IPS DF 6.9 (cell line): ENCODE data around the gene BABAM1.

Experiments used
- DNase-seq: peaks from one replicate; pipeline ENCODE4 v3.0.0-alpha.2; 2013; ENCODE audit warnings: low read depth, low spot score
- H3K27ac ChIP-seq: one replicate; pipeline ENCODE4 v1.5.1; 2013; ENCODE audit warnings: low read length, control low read depth
- H3K27me3 ChIP-seq: 2 replicates; pipeline ENCODE4 v1.6.1; 2013; ENCODE audit warnings: mild to moderate bottlenecking, low read length; ENCODE audit not compliant: control insufficient read depth, insufficient read depth
- H3K36me3 ChIP-seq: 2 replicates; pipeline ENCODE4 v1.6.1; 2013; ENCODE audit warnings: low read length; ENCODE audit not compliant: control insufficient read depth, insufficient read depth
- H3K4me1 ChIP-seq: 2 replicates; pipeline ENCODE4 v1.6.1; 2013; ENCODE audit warnings: low read length; ENCODE audit not compliant: control insufficient read depth, insufficient read depth
- H3K4me3 ChIP-seq: 2 replicates; pipeline ENCODE4 v1.5.1; 2013; ENCODE audit warnings: mild to moderate bottlenecking, low read length
- H3K9me3 ChIP-seq: 2 replicates; pipeline ENCODE4 v1.6.1; 2013; ENCODE audit warnings: low read length, inconsistent platforms; ENCODE audit not compliant: control insufficient read depth, insufficient read depth
- WGBS: extraction: QIAGEN DNeasy Blood & Tissue Kit; methylation state at CpG from one replicate; pipeline ENCODE4 v1.1.7; 2013; ENCODE audit warnings: mixed read lengths, missing lambda C conversion rate; ENCODE audit not compliant: insufficient read length, insufficient coverage; 5-methylcytosine and 5-hydroxymethylcytosine counted together

The BABAM1 gene

DNA sequence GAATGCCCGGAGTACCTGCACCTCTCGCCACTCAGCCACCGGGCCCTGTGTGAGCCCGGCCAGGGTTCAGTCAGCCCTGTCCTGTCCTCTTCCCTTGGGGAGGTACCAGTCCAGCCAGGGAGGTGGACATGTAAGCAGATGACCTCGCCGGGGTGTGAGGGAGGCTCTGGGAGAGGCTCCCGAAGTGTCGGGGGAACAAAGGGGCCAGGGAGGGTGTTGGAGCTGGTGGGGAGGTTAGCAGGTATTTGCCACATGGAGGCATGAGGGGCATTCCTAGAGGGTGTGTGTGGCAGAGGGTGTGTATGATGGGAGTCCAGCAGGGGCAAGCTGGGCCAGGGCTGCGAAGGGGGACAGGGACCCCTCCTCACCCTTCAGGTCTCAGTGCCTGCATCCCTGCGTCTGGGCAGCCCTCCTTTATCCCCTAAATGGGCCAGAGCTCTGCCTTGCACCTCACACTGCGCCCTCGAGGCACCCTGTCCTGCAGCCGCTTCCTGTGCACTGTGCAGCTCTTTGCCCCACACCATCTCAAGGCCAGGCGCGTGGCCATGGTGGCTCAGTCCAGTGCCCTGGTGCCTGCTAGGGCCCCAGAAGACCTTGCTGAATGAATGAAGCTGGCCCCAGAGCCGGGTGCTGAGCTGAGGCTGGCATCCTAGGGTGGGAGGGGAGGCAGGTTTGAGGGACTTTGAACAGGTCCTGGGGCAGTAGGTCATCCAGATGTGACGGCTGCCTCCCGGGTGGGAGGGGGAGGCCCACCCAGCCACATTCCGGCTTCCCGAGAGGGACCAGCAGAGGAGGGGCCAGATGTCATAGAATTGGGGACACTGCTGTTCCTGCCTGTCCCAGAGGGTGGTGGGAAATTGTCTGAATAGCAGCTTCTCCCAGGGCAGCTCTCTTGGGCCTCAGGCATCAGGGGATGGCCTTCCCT is 45.2 kb downstream of the BABAM1 start:
- H3K27me3 ChIP-seq, result no peaks in the 10 kb centered on the region
- H3K36me3 ChIP-seq, result peaks cover 17% of the 10 kb centered on the region
- H3K4me3 ChIP-seq, result no peak overlapping the region
- no peak for DNase-seq
- WGBS, result no CpG with 5 or more reads among the region's 20 CpGs
- no peak overlapping the region for H3K27ac ChIP-seq
- H3K9me3 ChIP-seq, result no peaks in the 10 kb centered on the region
- peaks cover 2% of the 10 kb centered on the region for H3K4me1 ChIP-seq

DNA sequence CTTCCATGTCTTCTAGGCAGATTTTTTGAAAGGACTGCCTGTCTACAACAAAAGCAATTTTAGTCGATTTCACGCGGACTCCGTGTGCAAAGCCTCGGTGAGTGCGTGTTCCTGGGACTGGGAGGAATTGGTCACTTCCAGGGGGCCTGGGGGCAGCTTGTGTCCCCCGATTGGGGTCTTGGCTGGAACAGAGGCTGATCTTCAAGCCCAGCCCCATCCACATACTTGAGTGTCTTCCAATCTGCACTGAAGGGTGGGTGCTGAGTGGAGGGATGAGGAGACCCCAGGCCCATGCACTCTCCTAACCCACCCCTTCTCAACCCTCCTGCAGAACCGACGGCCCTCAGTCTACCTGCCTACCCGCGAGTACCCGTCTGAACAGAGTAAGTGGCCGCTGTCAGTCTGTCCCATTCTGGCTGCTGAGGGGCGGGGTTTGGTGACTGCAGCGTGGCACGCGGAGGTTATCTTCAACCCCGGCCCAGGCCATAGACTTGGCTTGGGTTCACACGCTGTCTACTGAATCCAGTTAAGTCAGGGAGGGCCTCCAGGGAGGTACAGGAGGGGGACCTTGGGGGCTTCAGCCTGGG is 46.9 kb downstream of the BABAM1 start:
- Histone ChIP-seq H3K27me3 (no peaks in the 10 kb centered on the region), H3K9me3 (no peaks in the 10 kb centered on the region), H3K4me1 (peaks cover 2% of the 10 kb centered on the region), H3K4me3 (no peak overlapping the region), H3K27ac (no peak overlapping the region), H3K36me3 (peaks cover 20% of the 10 kb centered on the region)
- WGBS, result no CpG with 5 or more reads among the region's 19 CpGs
- no peak for DNase-seq

DNA sequence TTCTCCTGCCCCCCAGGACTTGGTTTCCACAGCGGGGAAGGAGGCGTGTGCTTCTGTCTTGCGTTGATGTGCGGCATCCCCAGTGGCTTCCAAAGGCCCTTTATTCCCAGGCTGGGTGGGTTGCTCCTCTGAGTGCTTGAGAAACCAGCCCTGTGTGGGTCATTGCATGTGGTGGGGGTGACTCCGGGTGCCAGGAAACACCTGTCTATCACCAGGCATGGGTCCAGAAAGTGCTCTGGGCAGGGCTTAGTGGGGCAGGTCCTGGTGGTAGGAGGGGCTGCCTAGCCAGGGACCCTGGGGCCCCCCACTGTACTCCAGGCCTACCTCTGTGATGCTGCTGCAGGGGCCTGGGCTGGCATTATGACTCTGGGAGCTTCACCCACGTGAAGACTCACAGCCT is 51.7 kb downstream of the BABAM1 start:
- no peaks in the 10 kb centered on the region for H3K27me3 ChIP-seq
- peaks cover 31% of the 10 kb centered on the region for H3K36me3 ChIP-seq
- no peaks in the 10 kb centered on the region for H3K4me1 ChIP-seq
- no CpG with 5 or more reads among the region's 6 CpGs for WGBS
- no peak for DNase-seq
- H3K27ac ChIP-seq, result no peak overlapping the region
- no peak overlapping the region for H3K4me3 ChIP-seq
- no peaks in the 10 kb centered on the region for H3K9me3 ChIP-seq

DNA sequence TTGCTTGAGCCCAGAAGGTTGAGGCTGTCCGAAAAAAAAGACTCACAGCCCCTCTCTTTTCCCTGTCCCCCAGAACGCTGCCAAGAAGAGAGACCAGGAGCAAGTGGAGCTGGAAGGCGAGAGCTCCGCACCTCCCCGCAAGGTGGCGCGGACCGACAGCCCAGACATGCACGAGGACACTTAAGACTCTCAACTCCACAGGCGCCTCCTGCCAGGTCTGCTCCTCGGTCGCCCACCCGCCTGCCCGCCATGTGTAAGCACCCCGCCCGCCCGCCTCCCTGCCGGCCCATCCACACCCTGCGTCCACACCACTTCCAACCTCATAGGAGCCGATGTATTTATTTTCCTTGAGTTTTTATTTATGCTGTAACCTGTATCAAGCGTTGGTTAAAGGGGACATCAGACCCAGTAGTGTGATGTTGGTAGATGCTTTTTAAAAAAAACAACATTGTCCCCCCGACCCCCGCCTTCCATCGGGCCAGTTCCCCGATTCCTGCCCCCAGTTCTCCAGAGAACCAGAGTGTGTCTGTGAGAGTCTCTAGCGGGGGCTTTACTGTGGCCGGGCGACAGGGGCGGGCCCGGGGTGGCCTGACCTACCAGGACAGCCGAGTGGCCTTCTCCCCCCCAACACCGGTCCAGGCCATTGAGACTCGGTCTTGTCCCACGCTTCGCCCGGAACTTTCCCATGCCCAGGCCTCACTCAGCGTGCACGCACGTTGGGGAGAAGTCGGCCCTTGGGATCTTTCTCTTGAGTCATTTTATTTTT is 52.4 kb downstream of the BABAM1 start:
- Histone ChIP-seq H3K4me3 (no peak overlapping the region), H3K36me3 (peaks cover 25% of the 10 kb centered on the region), H3K9me3 (no peaks in the 10 kb centered on the region), H3K4me1 (no peaks in the 10 kb centered on the region), H3K27me3 (no peaks in the 10 kb centered on the region), H3K27ac (no peak overlapping the region)
- no CpG with 5 or more reads among the region's 40 CpGs for WGBS
- no peak for DNase-seq

DNA sequence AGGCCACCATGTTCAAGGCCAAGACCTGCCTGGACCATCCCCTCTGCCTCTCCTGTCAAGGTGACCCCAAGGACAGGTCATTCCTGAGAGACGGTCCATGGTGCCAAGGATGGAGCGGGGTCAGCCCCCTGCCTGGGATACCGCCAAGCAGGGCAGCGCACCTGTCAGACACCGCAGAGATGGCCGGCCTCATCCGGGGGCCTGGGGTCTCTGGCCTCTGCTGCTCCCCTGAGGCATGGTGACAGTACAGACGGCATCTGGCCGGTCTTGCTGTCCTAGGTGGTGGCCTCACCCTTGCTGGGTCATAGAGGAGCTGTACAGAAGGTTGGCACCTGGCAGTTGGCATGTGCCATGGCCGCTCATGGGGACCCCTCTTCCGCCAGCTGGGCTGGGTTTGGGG is 53.2 kb downstream of the BABAM1 start:
- Histone ChIP-seq H3K4me1 (no peaks in the 10 kb centered on the region), H3K36me3 (peaks cover 26% of the 10 kb centered on the region), H3K4me3 (no peak overlapping the region), H3K27ac (no peak overlapping the region), H3K9me3 (no peaks in the 10 kb centered on the region), H3K27me3 (no peaks in the 10 kb centered on the region)
- DNase-seq, result no peak
- WGBS, result no CpG with 5 or more reads among the region's 11 CpGs

DNA sequence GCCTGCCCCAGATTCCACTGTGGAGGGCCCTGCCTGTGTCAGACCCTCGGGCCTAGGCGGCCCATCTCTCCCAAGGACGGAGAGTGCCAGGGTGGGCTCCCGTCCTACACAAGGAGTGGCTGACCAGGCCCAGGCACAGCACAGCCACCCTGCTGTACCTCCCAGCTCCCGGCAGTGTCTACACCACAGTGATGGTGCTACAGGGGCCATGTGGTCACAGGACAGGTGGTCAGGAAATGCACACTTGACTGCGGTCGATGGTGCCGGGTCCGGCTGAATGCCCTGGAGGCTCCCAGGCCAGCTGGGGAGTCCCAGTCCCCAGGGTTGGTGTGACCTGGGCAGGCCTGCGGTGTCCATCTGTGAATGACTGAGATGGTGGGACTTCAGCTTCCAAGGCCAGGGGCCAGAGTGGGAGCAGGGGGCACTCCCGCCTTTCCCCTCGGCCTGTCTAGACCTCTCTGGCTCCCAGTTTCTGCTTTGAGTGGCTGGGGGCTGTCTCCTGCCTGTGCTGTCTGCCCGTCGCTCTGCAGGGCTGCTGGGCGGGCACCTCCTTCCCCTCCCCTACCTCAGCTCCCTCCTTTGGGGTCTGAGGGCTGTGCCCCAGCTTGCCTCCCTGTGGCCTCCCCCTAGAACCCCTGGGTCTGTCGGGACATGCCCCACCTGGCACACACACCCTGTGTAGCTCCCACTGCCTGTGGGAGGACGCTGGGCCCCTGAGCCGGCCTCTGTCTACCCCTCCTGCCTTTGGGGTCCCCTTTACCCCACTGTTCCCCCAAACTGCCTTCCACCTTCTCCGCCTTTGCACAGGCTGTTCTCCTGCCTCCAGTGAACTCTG is 54.6 kb downstream of the BABAM1 start:
- H3K27ac ChIP-seq, result no peak overlapping the region
- H3K4me1 ChIP-seq, result peaks cover 3% of the 10 kb centered on the region; the same call in 1 of the 2 replicates

DNA sequence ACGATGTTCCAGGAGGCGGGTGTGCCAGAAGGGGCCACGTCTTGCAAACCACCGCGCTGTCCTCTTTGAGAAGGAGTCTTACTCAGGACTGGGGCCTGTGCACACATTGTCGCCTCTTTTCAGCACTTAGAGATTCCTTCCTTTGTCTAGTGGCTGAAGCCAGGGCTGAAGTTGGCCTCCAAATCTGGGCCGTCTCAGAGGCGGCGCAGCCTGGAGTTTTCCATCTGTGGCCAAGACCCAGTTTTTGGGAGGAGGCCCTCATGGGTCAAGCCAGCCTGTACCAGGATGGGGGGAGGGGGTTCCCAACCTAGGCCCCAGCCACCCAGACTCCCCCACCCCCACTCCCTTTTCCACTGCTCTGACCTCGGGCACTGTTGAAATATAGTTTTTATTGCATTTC is 55.6 kb downstream of the BABAM1 start:
- H3K9me3 ChIP-seq, result no peaks in the 10 kb centered on the region
- no peak for DNase-seq
- no CpG with 5 or more reads among the region's 10 CpGs for WGBS
- H3K27me3 ChIP-seq, result no peaks in the 10 kb centered on the region
- H3K36me3 ChIP-seq, result peaks cover 19% of the 10 kb centered on the region
- no peak overlapping the region for H3K27ac ChIP-seq
- H3K4me1 ChIP-seq, result peaks cover 8% of the 10 kb centered on the region
- H3K4me3 ChIP-seq, result no peak overlapping the region

More for the DNA sequence above, 54.6 kb downstream of the BABAM1 start:
- Histone ChIP-seq H3K9me3 (no peaks in the 10 kb centered on the region), H3K36me3 (peaks cover 19% of the 10 kb centered on the region), H3K4me3 (no peak overlapping the region), H3K27me3 (no peaks in the 10 kb centered on the region)
- no peak for DNase-seq
- no CpG with 5 or more reads among the region's 19 CpGs for WGBS

DNA sequence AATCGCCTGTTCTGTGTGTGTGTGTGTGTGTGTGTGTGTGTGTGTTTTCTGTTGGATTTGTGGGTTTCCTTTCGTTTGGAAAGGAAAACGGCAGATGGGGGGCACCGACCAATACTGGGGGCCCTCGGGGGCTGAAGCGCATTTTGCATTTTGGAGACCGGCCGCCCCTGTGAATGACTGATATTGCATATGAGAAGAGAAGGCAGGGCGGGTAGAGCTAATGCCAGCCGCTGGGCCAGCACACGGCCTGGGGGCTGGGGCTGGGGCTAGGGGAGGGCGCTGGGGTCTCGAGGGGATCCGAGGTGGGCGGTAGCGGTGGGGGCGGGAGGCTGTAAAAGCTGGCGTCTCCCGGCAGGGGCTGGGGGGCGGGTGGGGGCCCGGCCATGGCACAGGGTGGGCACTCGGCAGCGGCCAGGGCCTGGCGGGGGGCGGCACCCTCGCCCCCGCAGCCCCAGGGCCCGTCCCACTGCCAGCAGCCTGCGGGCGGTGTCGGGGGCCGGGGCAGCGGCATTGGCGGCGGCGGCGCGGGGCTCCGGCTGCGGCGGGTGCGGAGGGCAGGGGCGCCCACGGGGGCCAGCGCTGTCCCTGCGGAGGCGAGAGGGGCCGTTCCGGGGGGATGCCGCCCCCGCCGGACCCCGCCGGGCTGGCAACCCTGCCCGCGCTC is 56.2 kb downstream of the BABAM1 start:
- Histone ChIP-seq H3K4me3 (no peak overlapping the region), H3K27ac (no peak overlapping the region), H3K36me3 (peaks cover 19% of the 10 kb centered on the region), H3K4me1 (peaks cover 8% of the 10 kb centered on the region), H3K27me3 (no peaks in the 10 kb centered on the region), H3K9me3 (no peaks in the 10 kb centered on the region)
- DNase-seq, result no peak
- no CpG with 5 or more reads among the region's 56 CpGs for WGBS

DNA sequence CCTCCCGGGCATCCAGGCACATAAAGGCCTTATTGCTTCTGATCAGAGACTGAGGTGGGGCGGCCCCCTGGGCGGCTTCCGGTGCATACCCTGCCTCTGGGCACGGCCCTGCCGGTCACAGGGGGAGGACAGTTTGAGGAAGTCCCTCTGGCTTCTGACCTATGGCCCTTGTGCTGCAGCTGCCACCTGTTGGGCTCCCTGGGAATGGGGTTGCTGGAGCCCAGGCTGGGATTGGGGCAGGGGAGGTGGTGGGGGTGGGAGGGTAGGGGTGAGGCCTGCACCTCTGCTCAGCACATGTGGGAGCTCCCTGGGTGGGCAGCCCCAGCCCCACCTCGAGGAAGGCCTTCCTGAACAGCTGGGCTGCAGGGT is 56.7 kb downstream of the BABAM1 start:
- DNase-seq, result no peak
- Histone ChIP-seq H3K27me3 (no peaks in the 10 kb centered on the region), H3K9me3 (no peaks in the 10 kb centered on the region), H3K27ac (no peak overlapping the region), H3K36me3 (peaks cover 17% of the 10 kb centered on the region), H3K4me1 (peaks cover 8% of the 10 kb centered on the region), H3K4me3 (no peak overlapping the region)
- no CpG with 5 or more reads among the region's 7 CpGs for WGBS
